NT2/D1 (cell line): ENCODE data around the gene TMEM217.

ENCODE experiments used
- SUZ12 ChIP-seq: IDR thresholded peaks from 2 replicates; pipeline ENCODE4 v1.6.1; 2011; ENCODE audit not compliant: insufficient read length, insufficient read depth; ENCODE audit errors: extremely low read depth
- YY1 ChIP-seq: IDR thresholded peaks from 2 replicates; pipeline ENCODE4 v1.6.1; 2011; ENCODE audit not compliant: insufficient read length, insufficient read depth
- ZNF274 ChIP-seq: IDR thresholded peaks from 2 replicates; pipeline ENCODE4 v1.6.1; 2011; ENCODE audit warnings: mild to moderate bottlenecking, low read depth, low read length

DNA sequence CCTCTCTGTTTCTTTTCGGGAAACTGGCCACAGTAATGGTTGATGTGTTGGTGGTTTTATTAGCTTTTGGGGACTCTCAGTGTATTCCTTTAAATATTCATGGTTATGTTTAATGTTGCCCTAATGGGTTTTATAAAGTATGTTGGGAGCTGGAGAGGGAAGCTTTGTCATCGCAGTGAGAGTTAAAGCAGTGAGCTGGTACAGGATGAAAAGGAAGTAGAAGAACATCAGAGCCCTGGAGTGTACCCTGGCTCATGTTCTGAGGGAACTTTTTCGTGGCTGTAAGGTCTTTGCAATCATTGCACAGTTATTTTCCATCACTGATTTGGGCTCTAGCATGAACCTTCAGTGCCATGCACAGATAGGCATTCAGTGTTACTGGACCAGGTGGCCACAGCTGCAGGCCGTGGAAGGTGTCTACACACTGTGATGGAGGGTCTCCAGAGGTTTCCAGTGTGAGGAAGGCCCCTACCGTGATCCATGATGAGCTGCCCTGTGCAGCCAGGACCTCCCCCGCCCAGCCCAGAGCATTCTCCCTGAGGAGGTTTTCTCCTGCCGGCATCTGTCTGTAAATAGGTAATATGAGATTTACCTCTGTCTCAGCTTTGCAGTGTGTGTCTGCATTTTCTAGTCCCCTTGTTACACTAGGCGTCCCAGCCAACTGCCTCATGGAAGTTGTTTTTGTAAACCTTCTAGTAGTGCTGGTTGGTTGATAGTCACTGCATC is 22.4 kb upstream of the TMEM217 start:
- TF ChIP-seq ZNF274, result no peak
- TF ChIP-seq YY1, result no peak
- TF ChIP-seq SUZ12, result no peak
